A549 (cell line): ENCODE measurements around the gene OCRL. TPM values are rescaled to one million over a fixed set of nuclear protein-coding genes. Genes with fewer than 3 reads are reported as not detected.

Experiments used
- ATAC-seq, 2 experiments: fragments of 200-7000 bp in 1 of 2; fragments of >200 bp in 1 of 2; cut with Nextera tagmentation in 1 of 2; cut with Tn5 transposase in 1 of 2; 3 replicates each; pipeline versions ENCODE4 v1.8.0 to v1.9.1; 2018 to 2020; ENCODE audit warnings: mild to moderate bottlenecking in 1 of 2, moderate library complexity in 1 of 2
- CTCF ChIA-PET: fragments of 300-600 bp; sonication (Branson Sonifier 250); formaldehyde crosslinking; extraction: SDS; loops from one replicate; lab custom pipeline; 2021; ENCODE audit warnings: antibody characterized with exemption, inconsistent platforms; lab: Yijun Ruan, JAX
- POLR2A ChIA-PET: fragments of 350-600 bp; formaldehyde crosslinking; extraction: SDS; loops from one replicate; lab custom pipeline; 2021; ENCODE audit warnings: antibody characterized with exemption, inconsistent platforms; lab: Yijun Ruan, JAX
- DNase-seq, 2 experiments: peaks; one replicate each; pipeline versions ENCODE4 v3.0.0 to v3.0.0-alpha.2; 2011 to 2016; ENCODE audit warnings: low read depth in 1 of 2, low spot score in 1 of 2
- FAIRE-seq: peaks from 2 replicates; lab custom pipeline; 2011; peaks lifted over from hg19 to GRCh38; lab: Jason Lieb, UNC
- H3K27ac ChIP-seq, 2 experiments: fragments of >200 bp; sonication (Bioruptor Twin); formaldehyde crosslinking; 3 replicates each; pipeline ENCODE4 v1.5.1; 2016 to 2017
- H3K4me1 ChIP-seq: fragments of >200 bp; sonication (Bioruptor Twin); formaldehyde crosslinking; 3 replicates; pipeline ENCODE4 v1.6.1; 2016
- H3K4me2 ChIP-seq: fragments of >200 bp; sonication (Bioruptor Twin); formaldehyde crosslinking; 3 replicates; pipeline ENCODE4 v1.6.1; 2016
- H3K4me3 ChIP-seq: fragments of >200 bp; sonication (Bioruptor Twin); formaldehyde crosslinking; 3 replicates; pipeline ENCODE4 v1.5.1; 2016
- H3K9me3 ChIP-seq: fragments of >200 bp; sonication (Bioruptor Twin); formaldehyde crosslinking; 3 replicates; pipeline ENCODE4 v1.6.1; 2016
- CHD4 ChIP-seq: fragments of 200-600 bp; sonication (generic); IDR thresholded peaks from 2 replicates; pipeline ENCODE4 v1.6.1; 2016; ENCODE audit warnings: antibody characterized with exemption, mild to moderate bottlenecking, borderline replicate concordance
- ELK1 ChIP-seq: fragments of 150-350 bp; IDR thresholded peaks from 2 replicates; pipeline ENCODE4 v1.6.1; 2014; ENCODE audit warnings: low read depth, mild to moderate bottlenecking, low read length
- HDAC2 ChIP-seq: fragments of 200-600 bp; sonication (generic); IDR thresholded peaks from 2 replicates; pipeline ENCODE4 v1.6.1; 2016
- HEYL ChIP-seq: fragments of 250-450 bp; sonication (Bioruptor Pico); IDR thresholded peaks from 2 replicates; pipeline ENCODE4 v1.8.0; 2021; ENCODE audit warnings: mild to moderate bottlenecking, moderate library complexity
- HMGXB4 ChIP-seq: fragments of 250-450 bp; sonication (Bioruptor Pico); IDR thresholded peaks from 2 replicates; pipeline ENCODE4 v1.5.0; 2021; ENCODE audit warnings: mild to moderate bottlenecking, moderate library complexity, borderline replicate concordance
- MAX ChIP-seq: IDR thresholded peaks from 2 replicates; pipeline ENCODE4 v1.6.1; 2012
- NR3C1 ChIP-seq: fragments of >200 bp; sonication (Bioruptor Twin); formaldehyde crosslinking; IDR thresholded peaks from 3 replicates; pipeline ENCODE4 v1.6.1; 2017
- PHF8 ChIP-seq: fragments of 200-600 bp; sonication (generic); IDR thresholded peaks from 2 replicates; pipeline ENCODE4 v1.6.1; 2016; ENCODE audit warnings: low read depth, mild to moderate bottlenecking, antibody characterized with exemption, moderate library complexity, borderline replicate concordance
- POLR2A ChIP-seq: IDR thresholded peaks from 2 replicates; pipeline ENCODE4 v1.6.1; 2012; ENCODE audit warnings: mild to moderate bottlenecking, low read length
- POLR2AphosphoS2 ChIP-seq: conservative IDR thresholded peaks from 2 replicates; pipeline ENCODE4 v1.6.1; 2012; ENCODE audit warnings: low read length, improper control_type of control experiment, inconsistent platforms
- RAD21 ChIP-seq, 2 experiments: fragments of >200 bp in 1 of 2; sonication (Bioruptor Twin) in 1 of 2; formaldehyde crosslinking in 1 of 2; IDR thresholded peaks in 1 of 2; conservative IDR thresholded peaks in 1 of 2; 2 replicates in 1 of 2; 3 replicates in 1 of 2; pipeline ENCODE4 v1.6.1; 2012 to 2018; ENCODE audit warnings: inconsistent platforms in 1 of 2
- RARB ChIP-seq: fragments of 250-450 bp; sonication (Bioruptor Pico); IDR thresholded peaks from 2 replicates; pipeline ENCODE4 v1.8.0; 2021; ENCODE audit warnings: mild to moderate bottlenecking, moderate library complexity
- REST ChIP-seq: fragments of 200-600 bp; sonication (generic); IDR thresholded peaks from 2 replicates; pipeline ENCODE4 v1.6.1; 2016; ENCODE audit warnings: antibody characterized with exemption, mild to moderate bottlenecking, moderate library complexity
- RNF2 ChIP-seq: fragments of 200-600 bp; sonication (generic); IDR thresholded peaks from 2 replicates; pipeline ENCODE4 v1.6.1; 2016; ENCODE audit warnings: low read depth, mild to moderate bottlenecking, antibody characterized with exemption, moderate library complexity, borderline replicate concordance
- SREBF2 ChIP-seq: fragments of 450-650 bp; IDR thresholded peaks from 2 replicates; pipeline ENCODE4 v1.6.1; 2014; ENCODE audit warnings: mild to moderate bottlenecking, moderate library complexity
- USF2 ChIP-seq: fragments of 450-650 bp; IDR thresholded peaks from 2 replicates; pipeline ENCODE4 v1.6.1; 2014; ENCODE audit warnings: antibody characterized with exemption
- ZFP36 ChIP-seq: fragments of 450-650 bp; IDR thresholded peaks from 2 replicates; pipeline ENCODE4 v1.6.1; 2014; ENCODE audit warnings: borderline replicate concordance; ENCODE audit not compliant: partially characterized antibody
- ZSCAN20 ChIP-seq: fragments of 250-450 bp; sonication (Bioruptor Pico); IDR thresholded peaks from 2 replicates; pipeline ENCODE4 v1.8.0; 2022; ENCODE audit warnings: mild to moderate bottlenecking, moderate library complexity
- WGBS: methylation state at CpG from one replicate; pipeline ENCODE4 v1.1.6; 2017; ENCODE audit errors: missing lambda C conversion rate; 5-methylcytosine and 5-hydroxymethylcytosine counted together
- polyA plus RNA-seq, 4 experiments: library from polyadenylated mRNA; depleted of rRNA in 3 of 4; stranded (reverse); fragments of >200 nt; fragmentation: RNase III in 1 of 4; extraction: RNeasy Plus Mini Kit Qiagen cat#74134 plus additional on column Dnase treatment in 1 of 4; gene quantifications; 2 replicates in 3 of 4; 3 replicates in 1 of 4; pipeline ENCODE4 v1.2.3, GENCODE V29; 2011 to 2017

The OCRL gene
- polyA plus RNA-seq, 2 of the 4 experiments (the other 2 are of a cell fraction) = 22.4 to 49.0 TPM

GRCh38 chrX:129606918-129607317, 66.9 kb downstream of the OCRL start (continued):
- TF ChIP-seq HEYL (CRISPR knock-in tag) = no peak
- TF ChIP-seq, all 56 proteins: peak for 3

GRCh38 chrX:129608496-129608895, 68.4 kb downstream of the OCRL start:
- Histone ChIP-seq H3K4me3 (no peak overlapping the region), H3K9me3 (no peaks in the 10 kb centered on the region), H3K4me1 (peaks cover 4% of the 10 kb centered on the region; the same call in 1 of the 3 replicates), H3K4me2 (no peak overlapping the region), H3K27ac (no peak overlapping the region)
- ChIA-PET POLR2A (no interaction called here), CTCF (interaction anchor here (1.0 to 4.0 kb wide), 8 partner anchors 28 to 452 kb away, joined by 3 to 73 read pairs (median 8); partner anchors contain the start of gene APLN)
- DNase-seq (no peak), ATAC-seq (no peak), FAIRE-seq (no peak)
- TF ChIP-seq NR3C1 (no peak), HDAC2 (no peak), ELK1 (no peak), MAX (no peak), POLR2A (no peak), RNF2 (no peak), REST (no peak), RARB (CRISPR knock-in tag) (no peak), RAD21 (conservative IDR thresholded peaks at IDR 0.05 in 1 of 2, IDR thresholded peaks at IDR 0.05 in 1 of 2) (no peak), ZSCAN20 (CRISPR knock-in tag) (no peak), USF2 (no peak), POLR2AphosphoS2 (no peak), HMGXB4 (CRISPR knock-in tag) (no peak), SREBF2 (no peak)
- WGBS = 67% methylated on average over 3 of the region's 3 CpGs

- FAIRE-seq (no peak), DNase-seq (no peak), ATAC-seq (no peak)
- Histone ChIP-seq H3K27ac (no peak overlapping the region), H3K9me3 (no peaks in the 10 kb centered on the region), H3K4me2 (no peak overlapping the region), H3K4me1 (peaks cover 2% of the 10 kb centered on the region; the same call in 1 of the 3 replicates), H3K4me3 (no peak overlapping the region)
- CTCF ChIA-PET = interaction anchor here (1.0 to 4.0 kb wide), 8 partner anchors 9 to 451 kb away, joined by 3 to 73 read pairs (median 7); partner anchors contain the start of gene APLN
- POLR2A ChIA-PET = no interaction called here
- 53% methylated on average over 1 of the region's 1 CpG for WGBS
- TF ChIP-seq CHD4 = no peak
- no peak for TF ChIP-seq POLR2A
- TF ChIP-seq ZFP36 = peak; percentile 38
- no peak for TF ChIP-seq PHF8
These were observed 69.3 kb downstream of the OCRL start for GRCh38 chrX:129609395-129609794.
